Esophagus muscularis mucosa (tissue), 3 donors: ENCODE results near the gene ARG1.

Source experiments
- CTCF ChIP-seq, 3 experiments: fragments of 200-600 bp in 2 of 3; fragments of 450-650 bp in 1 of 3; sonication (generic) in 2 of 3; IDR thresholded peaks; one replicate each; pipeline ENCODE4 v1.5.1; 2017 to 2019; ENCODE audit warnings: antibody characterized with exemption in 3 of 3, mild to moderate bottlenecking in 2 of 3, moderate library complexity in 1 of 3
- POLR2A ChIP-seq: fragments of 450-650 bp; IDR thresholded peaks from one replicate; pipeline ENCODE4 v1.6.1; 2017; ENCODE audit warnings: antibody characterized with exemption, moderate library complexity, mild to moderate bottlenecking, low read depth

DNA sequence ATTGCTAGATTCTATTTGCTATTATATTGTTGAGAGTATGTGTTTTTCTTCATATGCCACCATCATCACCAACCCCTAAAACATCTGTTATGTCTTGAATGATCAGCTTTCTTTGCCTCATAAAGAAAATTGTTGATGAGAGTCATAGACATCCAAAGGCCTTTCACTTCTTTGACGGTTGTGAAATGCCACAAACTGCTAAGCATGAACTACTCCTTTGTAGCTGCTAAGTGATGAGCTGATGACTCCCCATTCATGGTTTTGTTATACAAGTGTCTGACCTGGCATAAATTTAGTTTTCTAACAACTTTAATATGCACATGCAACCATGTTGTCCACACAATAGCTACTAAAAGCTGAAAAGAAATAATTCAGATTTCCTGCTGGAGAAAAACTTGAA, 55.7 kb downstream of the ARG1 start:
- TF ChIP-seq POLR2A (no peak), CTCF (IDR thresholded peaks at IDR 0.05) (no peak)
